ENCODE measurements around the gene EPHA6.
A peak's percentile ranks its signal among the peaks of the same experiment; 100 is the strongest.

The EPHA6 gene

DNA sequence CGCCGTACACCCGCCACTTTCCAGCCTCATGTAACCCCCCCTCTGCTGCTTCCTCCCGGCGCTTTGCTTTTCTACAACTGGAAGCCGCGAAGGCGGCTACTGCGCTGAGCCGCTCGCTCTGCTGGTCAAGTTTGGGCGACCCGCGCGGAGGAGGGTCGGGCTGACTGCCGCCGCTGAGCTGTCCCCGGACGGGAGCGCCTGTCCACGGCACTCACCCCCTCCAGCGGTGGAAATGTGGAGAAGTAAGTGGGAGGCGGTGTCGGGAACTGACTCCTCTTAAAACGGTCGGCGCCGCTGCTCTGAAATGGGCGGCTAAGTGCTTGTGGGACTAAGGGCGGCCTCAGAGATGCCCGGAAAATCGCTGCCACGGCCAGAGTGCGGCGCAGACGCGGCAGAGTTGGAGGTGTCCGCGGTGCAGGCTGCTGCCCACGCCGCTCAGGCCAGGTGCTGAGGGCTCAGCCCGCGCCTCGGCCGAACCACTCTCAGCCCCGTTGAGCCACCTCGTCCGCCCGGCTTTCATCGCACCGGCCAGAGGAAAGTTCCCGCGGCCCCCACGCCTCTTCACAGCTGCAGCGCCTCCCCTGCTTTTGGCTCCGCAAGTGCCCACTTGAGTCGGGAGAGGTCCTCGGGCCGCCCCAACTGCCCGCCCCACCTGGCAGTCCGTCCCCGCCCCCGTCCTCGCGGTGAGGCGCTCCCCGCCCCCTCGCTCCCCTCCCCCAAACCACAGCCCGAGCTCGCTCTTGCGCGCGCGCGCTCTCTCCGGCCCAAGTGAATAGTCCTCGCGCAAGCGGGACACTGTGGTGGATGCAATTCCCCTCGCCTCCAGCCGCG is at the start of gene EPHA6:
Gene EPHA6 (plus strand): TSS at position 775 of the 831 bp plus-strand sequence.
- no peak for DNase-seq

DNA sequence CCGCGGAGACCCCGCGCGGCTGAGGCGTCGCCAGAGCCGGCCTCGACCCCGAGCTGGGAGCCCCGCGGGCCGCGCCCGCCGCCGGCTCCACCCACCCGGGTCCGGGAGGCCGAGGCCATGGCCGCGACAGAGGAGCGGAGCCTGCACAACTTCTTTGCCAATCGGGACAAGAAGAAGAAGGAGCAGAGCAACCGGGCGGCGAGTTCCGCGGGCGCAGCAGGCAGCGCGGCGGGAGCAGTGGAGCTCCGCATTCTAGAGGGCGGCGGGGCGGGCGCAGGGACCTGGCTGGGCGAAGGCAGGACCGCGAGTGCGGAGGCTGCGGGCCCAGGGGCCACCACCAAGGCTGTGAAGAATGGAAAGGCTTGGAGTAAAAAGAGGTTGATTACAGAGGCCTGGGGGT is 37.6 kb upstream of the EPHA6 start:
- no peak for DNase-seq

DNA sequence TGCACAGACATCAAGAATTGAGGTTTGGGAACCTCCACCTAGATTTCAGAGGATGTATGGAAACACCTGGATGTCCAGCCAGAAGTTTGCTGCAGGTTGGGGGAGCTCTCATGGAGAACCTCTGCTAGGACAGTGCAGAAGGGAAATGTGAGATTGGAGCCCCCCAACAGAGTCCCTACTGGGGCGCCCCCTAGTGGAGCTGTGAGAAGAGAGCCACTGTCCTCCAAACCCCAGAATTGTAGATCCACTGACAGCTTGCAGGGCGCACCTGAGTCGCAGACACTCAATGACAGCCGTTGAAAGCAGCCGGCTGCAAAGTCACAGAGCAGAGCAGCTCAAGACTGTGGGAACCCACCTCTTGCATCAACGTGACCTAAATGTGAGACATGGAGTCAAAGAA is 34.6 kb upstream of the EPHA6 start:
- no peak for DNase-seq

DNA sequence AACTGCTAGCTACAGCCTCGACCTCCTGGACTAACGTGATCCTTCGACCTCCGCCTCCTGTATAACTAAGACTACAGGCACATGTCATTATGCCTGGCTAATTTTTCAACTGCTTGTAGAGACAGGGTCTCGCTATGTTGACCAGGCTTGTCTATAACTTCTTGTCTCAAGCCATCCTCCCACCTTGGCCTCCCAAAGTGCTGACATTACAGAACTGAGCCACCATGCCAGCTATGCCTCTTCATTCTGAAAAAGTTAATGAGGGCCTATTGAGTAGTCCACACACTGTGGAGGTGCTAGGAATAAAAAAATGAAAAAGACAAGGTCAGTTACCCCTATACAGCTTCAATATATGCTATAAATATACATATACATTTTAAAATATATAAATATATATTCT is 18.3 kb upstream of the EPHA6 start:
- DNase-seq, result no peak

DNA sequence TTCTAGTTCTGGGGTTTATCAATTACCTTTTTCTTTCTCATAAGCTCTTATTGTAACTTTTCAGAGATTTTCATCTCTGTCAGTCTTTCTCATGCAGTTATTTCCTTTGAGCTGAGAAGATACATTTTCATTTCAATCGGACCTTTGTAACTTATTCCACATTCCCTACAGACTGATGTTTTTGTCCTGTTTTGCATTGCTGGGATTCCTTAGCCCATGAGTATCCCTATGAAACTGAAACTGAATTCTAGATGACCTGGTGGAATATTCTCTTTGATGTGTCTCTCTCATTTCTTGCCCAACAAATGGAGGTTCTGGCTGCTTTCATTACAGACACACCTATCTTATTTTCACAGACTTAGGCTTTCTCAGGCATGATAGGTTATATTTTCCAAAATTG is 10.5 kb upstream of the EPHA6 start:
- DNase-seq, result no peak

DNA sequence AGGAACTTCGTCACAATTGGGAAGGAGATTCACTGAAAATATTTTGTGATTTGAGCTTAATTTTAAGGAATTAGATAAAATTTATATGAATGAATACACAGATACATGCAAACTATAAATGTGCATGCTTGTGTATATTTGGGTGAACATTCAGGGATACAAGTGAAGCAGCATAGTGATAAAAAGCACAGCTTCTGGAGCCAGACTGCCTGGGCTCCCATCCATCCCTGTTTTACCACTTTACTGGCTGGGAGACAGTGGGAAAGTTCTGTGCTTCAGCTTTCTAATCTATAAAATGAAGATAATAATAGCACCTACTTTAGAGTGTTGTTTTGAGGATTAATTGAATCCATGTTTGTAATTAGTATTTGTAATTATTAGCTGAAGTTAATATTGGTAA is 8.1 kb upstream of the EPHA6 start:
- DNase-seq, result no peak

DNA sequence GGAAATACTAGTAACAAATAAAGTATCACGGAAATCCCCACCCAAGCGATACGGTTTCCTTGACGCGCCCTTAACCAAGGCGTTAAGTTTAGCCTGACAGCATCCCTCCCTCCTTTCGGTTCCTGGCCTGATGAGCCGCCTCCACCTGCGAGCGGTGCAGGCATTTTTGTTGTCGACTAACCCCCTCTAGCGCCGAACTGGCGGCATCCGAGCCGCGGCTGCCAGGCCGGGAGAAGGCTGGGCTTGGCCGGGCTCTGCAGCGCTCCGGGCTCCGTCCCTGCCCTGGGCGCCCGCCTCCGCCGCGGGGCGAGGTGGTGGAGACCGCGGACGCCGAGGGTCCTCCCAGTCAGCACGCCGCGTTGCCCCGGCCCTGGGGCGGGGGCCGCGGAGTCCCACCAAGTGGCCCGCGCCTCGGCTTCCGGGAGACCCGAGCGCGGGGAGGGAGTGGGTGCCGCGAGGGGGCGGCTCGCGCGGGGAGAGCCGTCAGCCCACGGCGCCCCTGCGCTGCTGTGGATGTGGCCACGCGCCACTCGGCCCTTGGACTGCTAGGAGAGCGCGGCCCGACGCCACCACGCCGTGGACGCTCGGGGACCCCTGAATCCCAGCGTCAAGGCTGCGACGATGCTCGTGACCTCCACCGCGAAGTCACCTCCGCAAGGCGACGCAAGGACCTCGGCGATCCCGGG is 1.1 kb upstream of the EPHA6 start:
- DNase-seq, result peak; percentile 53

DNA sequence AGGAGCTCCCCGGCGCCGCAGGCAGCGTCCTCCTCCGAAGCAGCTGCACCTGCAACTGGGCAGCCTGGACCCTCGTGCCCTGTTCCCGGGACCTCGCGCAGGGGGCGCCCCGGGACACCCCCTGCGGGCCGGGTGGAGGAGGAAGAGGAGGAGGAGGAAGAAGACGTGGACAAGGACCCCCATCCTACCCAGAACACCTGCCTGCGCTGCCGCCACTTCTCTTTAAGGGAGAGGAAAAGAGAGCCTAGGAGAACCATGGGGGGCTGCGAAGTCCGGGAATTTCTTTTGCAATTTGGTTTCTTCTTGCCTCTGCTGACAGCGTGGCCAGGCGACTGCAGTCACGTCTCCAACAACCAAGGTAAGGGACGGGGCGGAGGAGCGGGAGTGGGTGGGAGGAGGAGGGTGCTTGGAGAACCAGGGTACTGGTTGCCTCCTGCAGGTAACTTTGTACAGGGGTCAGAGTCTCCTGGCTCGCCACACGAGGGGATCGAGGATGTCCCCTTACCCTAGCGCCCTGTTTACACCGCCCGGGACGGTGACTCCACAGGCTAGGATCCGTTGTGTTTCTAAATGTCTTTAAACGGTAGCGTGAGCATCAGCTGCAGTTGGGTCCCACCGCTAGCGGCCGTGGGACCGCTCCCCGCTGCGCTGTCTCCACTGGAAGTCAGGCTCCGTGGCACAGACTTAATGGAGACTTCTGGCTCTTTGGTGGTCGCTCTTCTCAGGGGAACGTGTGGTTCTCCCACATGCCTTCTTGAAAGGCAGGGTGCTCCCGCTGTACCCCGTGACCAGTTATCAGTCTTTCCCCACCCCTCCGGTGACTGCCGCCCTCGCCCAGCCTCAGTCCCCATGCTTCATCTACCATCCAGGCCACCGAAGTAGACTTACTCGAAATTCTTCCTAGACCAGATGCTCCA is 515 bp downstream of the EPHA6 start:
- DNase-seq, result no peak

DNA sequence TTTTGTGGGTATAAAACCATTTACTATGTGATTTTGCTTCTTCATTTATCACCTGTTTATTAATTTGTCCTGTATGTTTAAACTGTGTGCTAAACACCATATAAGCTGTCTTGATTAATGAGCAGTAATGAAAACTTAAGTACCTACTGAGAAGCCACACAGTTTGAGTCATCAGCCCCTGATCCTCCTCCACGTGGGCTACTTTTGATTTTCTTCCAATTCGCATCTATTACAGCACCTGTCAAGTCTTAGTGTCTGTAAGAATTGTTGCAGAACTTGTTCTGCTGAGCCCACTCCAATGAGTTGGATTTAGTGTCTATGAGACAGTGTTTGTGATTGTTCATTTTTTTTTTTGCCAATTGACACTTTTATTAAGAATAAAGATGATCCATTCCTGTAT is 16.8 kb downstream of the EPHA6 start:
- no peak for DNase-seq

DNA sequence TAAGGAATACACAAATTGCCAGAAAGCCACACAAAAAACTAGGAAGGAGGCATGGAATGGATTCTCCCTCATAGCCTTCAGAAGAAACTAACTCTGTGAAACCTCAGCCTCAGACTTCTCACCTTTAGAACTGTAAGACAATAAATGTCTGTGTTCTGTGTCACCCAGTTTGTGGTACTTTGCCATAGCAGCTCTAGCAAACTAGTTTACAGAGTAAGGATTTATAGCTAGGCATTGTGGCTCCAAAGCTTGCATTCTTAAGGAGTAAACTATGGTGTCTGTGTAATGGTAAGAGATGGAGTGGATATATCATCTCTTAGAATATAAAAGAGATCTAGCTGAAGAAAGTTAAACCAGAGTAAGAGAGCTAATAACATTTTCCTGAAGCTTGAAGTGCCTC is 18.9 kb downstream of the EPHA6 start:
- DNase-seq, result no peak

DNA sequence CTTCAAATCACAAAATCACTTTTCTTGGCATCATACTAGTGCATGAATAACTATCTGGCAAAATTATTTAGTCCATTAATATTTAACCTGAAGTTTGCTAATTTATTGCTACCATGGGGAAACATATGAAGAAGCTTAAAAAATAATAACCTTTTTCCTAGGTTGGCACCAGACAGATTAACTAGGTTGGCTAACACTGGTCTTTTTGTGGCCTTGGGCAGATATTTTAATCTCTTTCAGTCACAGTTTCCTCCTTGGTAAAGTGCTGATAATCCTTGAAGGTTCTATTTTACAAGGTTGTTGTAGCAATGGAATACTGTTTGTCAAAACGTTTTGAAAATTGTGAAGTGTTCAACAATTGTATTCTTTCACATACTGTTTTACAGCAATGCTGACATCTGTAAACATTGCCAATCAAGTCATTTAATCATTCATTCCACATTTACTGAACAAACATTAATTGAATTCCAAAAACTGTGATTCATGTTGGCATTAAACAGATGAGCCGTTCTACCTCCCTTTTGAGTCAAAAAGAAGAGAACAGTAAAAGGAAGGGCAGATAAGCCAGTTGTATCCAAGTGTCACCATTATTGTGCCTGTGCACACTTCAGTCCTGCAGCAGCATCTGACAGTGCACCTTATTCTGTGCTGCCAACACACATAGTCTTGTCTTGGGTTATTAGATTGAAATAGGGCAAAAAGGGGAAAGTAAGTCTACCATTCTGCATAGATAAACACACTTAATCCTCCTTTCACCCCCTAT is 21.9 kb downstream of the EPHA6 start:
- DNase-seq, result no peak

DNA sequence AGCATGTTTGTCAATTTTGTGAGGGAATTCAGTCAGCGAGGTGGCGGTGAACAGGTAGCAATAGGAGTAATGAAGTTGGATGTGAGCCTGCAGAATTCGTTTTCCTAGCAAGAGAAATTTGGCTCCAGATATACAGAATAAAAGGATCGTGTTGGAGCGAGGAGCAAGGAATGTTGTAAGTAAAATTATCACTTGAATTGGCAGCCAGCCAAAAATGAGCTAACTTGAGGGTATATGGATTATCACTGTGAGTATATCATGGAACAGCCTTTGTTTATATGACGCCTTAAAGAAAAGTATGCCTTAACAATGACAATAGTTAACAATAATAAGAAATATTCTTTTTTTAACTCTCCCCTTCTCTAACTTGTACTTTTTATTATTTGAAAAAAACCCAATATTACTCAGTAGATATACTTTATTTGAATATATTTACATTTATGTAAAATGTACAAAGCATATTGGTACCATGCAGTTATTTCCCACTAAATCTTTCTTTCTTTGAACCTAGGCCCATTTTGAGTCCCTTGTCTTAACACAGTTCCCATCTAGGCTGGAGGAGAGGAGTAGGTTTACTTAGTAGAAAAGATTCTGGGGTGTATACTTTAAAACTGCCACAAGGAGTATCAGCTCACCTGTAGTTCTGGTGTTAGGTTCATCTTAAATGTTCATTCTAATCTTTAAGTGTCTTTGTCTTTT is 29.3 kb downstream of the EPHA6 start:
- DNase-seq, result no peak

DNA sequence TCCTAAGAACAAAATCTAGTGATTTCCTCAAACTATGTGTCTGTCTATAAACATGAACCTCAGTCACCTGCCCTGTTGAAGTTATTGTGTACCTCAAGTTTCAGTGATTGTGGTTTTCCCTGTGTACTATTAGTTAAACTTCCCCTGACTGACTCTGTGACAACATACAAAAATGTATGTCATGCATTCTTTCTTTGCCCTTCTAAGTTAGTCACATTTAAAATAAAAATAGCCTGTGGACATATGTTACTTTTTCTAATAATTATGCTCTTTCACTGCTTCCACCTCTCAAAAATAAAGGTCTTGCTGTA is 29.8 kb downstream of the EPHA6 start:
- DNase-seq, result no peak

DNA sequence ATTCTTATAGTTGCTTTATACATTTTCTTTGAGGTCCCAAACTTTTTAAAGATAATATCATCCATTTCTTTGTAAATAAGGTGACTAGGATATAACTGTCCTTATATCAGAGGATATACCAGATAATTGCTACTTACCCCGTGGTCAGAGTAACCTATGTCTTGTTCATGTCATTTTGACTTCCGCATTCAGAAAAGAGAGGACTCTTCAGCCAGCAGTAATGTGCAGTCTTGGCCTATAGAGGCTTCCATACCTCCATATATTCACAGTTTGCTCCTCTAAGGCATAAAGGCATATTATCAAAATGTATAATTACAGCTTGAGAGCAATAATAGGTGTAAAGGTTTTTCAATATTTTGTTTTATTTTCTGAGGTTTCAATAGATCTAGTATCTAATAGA is 38.5 kb downstream of the EPHA6 start:
- DNase-seq, result no peak

DNA sequence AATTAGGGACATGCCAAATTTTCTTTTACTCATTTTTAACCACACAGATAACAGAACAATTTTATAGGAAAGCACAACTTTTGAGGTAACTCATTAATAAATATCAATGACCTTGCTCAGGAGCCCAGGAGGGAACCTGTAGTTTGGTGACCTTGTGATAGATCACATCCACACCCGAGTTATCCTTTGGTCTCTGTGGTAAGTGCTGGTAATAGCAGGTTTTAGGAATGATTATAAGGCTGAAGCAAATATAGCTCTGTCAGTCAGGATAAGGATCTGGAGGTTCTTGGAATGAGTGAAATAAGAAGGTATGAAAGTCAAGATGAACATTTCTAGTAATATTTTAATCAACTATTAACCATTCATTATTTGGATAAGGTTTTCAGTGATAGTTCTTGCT is 46.5 kb downstream of the EPHA6 start:
- no peak for DNase-seq

DNA sequence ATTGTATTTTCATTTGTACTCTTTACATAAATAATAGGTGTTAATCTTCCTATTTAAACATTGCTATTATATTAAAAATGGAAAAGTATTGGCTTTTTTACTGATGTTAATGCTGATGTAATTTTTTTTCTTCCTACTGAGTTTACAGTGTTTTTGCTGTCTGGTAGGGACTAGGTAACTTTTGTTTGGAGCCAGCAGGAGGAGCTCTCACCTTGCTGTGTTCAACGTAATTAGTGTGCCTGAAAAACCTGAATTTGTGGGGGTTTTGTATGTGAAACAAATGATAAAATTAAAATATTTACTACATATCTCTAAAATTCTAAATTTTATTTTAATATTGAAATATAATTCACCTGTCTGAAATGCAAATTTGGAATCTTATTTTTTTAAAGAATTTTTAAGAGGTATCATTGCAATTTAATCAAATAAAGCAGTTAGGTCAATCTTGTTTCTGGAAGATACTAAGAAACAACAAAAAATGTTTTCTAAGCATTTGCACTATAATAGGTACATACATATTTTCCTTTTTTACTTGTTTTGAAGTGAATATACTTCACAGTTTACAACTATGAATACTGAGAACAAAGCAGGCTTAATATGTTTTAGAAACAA is 48.8 kb downstream of the EPHA6 start:
- DNase-seq, result peak; percentile 23

DNA sequence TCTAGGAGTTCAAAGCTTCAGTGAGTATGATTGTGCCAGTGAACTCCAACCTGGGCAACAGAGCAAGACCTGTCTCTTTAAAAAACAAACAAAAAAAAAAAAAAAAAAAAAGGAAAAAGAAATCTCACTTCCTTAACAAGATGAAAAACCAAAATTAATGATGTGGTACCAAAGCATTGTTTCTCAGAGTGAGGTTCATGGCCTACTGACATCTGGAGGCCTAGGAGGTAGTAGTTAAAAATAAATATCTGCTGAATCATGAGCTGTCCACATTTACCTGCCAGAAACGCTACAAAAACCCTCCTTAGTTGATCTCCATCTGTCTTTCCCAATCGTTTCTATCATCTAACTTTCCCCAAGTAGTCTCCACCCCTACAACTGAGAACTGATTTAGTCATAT is 51.2 kb downstream of the EPHA6 start:
- no peak for DNase-seq

DNA sequence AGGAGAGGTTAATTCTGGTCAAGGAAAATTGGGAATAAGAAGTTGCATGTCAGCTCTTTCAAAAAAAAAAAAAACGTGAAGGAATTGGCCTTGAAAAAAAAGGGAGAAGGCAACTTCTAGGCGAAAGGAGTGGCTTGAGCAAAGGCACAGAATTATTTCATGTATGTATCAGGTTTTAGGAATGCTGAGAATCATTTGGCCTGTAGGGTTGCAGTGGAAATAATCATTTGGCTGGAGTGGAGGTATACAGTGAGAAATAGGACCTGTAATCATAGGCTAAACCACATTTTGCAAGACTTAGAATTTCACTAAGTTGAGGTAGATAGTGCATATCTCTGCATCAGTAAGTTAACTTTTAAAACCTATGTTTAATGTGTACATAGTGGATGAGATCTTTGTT is 54.9 kb downstream of the EPHA6 start:
- DNase-seq, result no peak

DNA sequence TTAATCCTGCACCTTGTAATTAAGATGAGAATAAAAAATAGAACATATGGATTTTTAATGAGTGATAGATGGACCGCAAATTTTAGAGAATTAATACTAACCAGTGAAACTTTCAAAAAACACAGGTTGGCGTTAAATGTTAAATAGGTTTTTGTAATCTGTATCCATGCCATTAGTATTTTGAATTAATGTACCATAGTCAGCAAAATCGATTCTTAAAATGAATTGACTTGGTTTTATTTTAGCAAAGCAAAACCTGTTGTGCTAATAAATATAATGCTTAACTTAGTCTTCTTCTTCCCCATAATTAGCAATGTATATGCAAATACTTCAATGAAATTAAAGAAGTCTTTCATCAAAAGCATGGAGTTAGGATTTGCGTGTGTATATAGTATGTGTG is 63.1 kb downstream of the EPHA6 start:
- DNase-seq, result no peak

DNA sequence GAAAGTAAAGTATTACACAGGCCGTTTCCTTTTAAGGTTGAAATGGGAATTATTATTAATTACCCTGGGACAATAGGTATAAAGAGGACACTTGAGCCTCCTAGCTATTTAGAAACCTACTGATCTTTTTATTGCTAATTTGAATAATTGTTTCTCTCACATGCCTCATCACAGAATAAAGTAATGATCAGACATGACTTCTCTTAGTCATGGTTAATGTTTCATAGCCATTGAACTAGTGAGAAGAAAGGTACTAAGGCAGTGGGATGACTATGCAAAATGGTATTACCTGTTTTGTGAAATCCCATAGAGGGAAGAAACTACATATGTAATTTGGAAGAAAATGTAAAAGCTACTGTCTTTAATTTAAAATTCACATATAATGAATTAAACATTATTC is 85.6 kb downstream of the EPHA6 start:
- no peak for DNase-seq

DNA sequence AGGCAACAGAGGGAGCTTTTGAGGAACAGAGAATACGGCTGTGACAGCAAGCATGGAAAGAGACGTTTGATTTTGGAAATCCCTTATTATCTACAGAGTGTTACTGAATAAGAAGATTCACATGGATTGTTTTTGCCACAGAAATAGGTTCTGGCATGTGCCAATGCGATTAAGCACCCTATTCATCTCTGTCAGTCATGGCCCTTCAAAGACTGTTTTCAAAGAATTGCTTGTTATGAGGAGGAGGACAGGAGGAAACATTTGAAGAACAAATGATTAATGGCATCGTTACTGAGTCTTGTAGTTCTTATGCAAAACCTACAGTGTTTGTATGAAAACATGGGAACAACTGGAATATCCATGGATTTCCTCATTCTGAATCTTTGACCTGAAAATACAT is 86.2 kb downstream of the EPHA6 start:
- no peak for DNase-seq

DNA sequence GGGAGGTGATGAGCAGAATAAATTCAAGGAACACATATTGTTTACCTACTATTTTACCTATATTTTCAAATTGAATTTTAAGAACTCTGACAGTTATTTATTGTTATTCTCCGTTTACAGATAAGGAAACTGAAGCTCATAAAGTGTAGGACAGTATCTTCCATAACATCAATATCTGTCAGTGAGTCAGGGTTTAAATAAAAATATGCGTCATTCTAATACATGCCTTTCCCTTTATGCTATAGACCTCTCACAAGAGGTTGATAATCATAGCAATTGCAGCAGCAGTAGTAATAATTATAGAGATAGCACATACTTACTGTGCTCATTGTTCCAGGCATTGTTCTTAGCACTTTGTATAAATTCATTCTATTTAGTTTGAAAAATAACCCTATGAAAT is 101.1 kb downstream of the EPHA6 start:
- no peak for DNase-seq

Data from NCI-H1694 treated with DMSO at 0.1 percent for 48 hours (cell line).